ENCODE results near the gene OSER1.

OSER1 gene

DNA sequence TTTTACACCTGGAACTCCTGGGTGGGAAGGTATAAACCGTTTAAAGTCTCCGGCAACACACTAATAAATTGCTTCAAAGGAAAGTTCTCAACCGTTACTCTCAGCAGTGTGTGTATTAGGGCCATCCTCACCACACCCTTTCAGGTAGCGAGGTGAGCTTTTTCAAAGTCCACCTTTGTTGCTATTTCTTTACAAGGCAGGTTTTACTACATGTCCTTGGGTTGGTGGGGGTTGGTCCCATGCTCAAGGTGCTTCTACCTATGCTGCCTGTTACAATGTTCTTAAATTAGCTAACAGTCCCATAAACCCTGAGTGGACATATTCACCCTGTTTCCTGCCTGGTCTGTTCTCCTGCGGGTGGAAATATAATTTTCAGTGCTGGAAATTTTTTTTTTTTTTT is 13.2 kb upstream of the OSER1 start:
- DNase-seq (no peak), ATAC-seq (ENCODE audit: insufficient read depth, low read depth) (no peak)
- TF ChIP-seq, protein P1, sequence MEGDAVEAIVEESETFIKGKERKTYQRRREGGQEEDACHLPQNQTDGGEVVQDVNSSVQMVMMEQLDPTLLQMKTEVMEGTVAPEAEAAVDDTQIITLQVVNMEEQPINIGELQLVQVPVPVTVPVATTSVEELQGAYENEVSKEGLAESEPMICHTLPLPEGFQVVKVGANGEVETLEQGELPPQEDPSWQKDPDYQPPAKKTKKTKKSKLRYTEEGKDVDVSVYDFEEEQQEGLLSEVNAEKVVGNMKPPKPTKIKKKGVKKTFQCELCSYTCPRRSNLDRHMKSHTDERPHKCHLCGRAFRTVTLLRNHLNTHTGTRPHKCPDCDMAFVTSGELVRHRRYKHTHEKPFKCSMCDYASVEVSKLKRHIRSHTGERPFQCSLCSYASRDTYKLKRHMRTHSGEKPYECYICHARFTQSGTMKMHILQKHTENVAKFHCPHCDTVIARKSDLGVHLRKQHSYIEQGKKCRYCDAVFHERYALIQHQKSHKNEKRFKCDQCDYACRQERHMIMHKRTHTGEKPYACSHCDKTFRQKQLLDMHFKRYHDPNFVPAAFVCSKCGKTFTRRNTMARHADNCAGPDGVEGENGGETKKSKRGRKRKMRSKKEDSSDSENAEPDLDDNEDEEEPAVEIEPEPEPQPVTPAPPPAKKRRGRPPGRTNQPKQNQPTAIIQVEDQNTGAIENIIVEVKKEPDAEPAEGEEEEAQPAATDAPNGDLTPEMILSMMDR (IDR thresholded peaks at IDR 0.05; ENCODE audit: borderline replicate concordance, extremely low read depth, low read length, poor library complexity, severe bottlenecking), result no peak
- TF ChIP-seq EZH2 (IDR thresholded peaks at IDR 0.05; ENCODE audit: borderline replicate concordance, low read depth, low read length, severe bottlenecking), result no peak
- Histone ChIP-seq H3K27ac (ENCODE audit: low read length) (no peak overlapping the region), H3K79me2 (ENCODE audit: insufficient read depth, low read length) (no peaks in the 10 kb centered on the region), H3K9me3 (ENCODE audit: insufficient read depth, low read length, severe bottlenecking) (no peaks in the 10 kb centered on the region), H3K9ac (ENCODE audit: low read depth, low read length) (no peak overlapping the region), H2AFZ (ENCODE audit: low read depth, low read length) (no peak overlapping the region), H3K4me1 (ENCODE audit: insufficient read depth, low read length) (peaks cover 17% of the 10 kb centered on the region), H3K4me3 (ENCODE audit: low read depth in 1 of 2, low read length in 2 of 2) (no peak overlapping the region), H4K20me1 (ENCODE audit: insufficient read depth, low read length) (no peaks in the 10 kb centered on the region), H3K27me3 (ENCODE audit: insufficient read depth, low read length, poor library complexity) (no peaks in the 10 kb centered on the region), H3K36me3 (ENCODE audit: insufficient read depth, low read length) (no peaks in the 10 kb centered on the region), H3K4me2 (ENCODE audit: insufficient read depth, low read length) (no peak overlapping the region)

DNA sequence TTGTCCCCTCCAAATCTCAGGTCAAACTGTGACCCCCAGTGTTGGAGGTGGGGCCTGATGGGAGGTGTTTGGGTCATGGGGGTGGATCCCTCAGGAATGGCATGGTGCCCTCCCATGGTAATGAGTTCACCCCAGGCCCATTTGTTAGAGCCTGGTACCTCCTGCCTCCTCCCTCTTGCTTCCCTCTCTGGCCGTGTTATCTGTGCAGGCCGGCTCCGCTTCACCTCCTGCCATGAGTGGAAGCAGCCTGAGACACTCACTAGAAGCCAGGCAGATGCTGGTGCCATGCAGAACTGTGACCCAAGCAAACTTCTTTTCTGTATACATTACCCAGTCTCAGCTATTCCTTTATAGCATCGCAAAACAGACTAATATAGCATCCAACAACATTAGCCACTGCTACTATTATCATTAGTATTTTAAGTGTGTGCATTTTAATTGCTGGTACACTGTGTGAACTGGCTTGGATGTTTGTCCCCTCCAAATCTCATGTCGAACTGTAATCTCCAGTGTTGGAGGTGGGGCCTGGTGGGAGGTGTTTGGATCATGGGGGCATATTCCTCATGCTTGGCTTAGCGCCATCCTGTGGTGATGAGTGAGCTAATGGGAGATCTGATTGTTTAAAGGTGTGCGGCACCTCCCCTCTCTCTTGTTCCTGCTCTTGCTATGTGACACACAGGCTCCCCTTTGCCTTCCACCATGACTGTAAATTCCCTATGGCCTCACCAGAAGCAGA is 12.2 kb upstream of the OSER1 start:
- no peaks in the 10 kb centered on the region for H3K9me3 ChIP-seq (ENCODE audit: insufficient read depth, low read length, severe bottlenecking)
- DNase-seq, result no peak
- H3K9ac ChIP-seq (ENCODE audit: low read depth, low read length), result no peak overlapping the region
- H3K79me2 ChIP-seq (ENCODE audit: insufficient read depth, low read length), result no peaks in the 10 kb centered on the region
- no peak overlapping the region for H3K4me2 ChIP-seq (ENCODE audit: insufficient read depth, low read length)
- no peaks in the 10 kb centered on the region for H3K36me3 ChIP-seq (ENCODE audit: insufficient read depth, low read length)
- no peaks in the 10 kb centered on the region for H3K27me3 ChIP-seq (ENCODE audit: insufficient read depth, low read length, poor library complexity)
- TF ChIP-seq EZH2 (IDR thresholded peaks at IDR 0.05; ENCODE audit: borderline replicate concordance, low read depth, low read length, severe bottlenecking), result no peak
- TF ChIP-seq, protein P1 (IDR thresholded peaks at IDR 0.05; ENCODE audit: borderline replicate concordance, extremely low read depth, low read length, poor library complexity, severe bottlenecking), result peak; percentile 19
- H3K27ac ChIP-seq (ENCODE audit: low read length), result no peak overlapping the region
- no peaks in the 10 kb centered on the region for H4K20me1 ChIP-seq (ENCODE audit: insufficient read depth, low read length)
- H3K4me3 ChIP-seq (ENCODE audit: low read depth in 1 of 2, low read length in 2 of 2), result no peak overlapping the region
- no peak for ATAC-seq (ENCODE audit: insufficient read depth, low read depth)
- no peak overlapping the region for H2AFZ ChIP-seq (ENCODE audit: low read depth, low read length)
- peaks cover 26% of the 10 kb centered on the region for H3K4me1 ChIP-seq (ENCODE audit: insufficient read depth, low read length)

DNA sequence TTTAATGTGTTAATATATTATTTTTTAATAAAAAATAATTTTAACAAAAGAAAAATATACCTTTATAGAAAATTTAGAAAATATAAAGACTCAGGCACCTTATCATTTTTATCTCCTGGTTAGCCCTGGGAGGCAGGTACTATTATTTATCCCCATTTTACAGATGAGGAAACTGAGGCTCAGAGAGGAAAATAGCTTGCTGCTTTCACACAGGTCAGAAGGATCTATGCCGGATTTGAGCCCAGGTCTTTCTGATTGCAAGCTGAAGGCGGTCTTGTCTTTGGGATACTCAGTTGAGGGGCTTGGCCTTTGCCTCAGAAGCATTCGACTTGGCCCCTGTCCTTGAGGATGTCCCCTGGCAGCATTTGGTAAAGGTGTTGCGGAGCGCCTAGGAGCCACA is 11.5 kb upstream of the OSER1 start:
- H3K4me2 ChIP-seq (ENCODE audit: insufficient read depth, low read length), result no peak overlapping the region
- H3K9ac ChIP-seq (ENCODE audit: low read depth, low read length), result no peak overlapping the region
- ATAC-seq (ENCODE audit: insufficient read depth, low read depth) (no peak), DNase-seq (no peak)
- TF ChIP-seq, protein P1 (IDR thresholded peaks at IDR 0.05; ENCODE audit: borderline replicate concordance, extremely low read depth, low read length, poor library complexity, severe bottlenecking), result no peak
- TF ChIP-seq EZH2 (IDR thresholded peaks at IDR 0.05; ENCODE audit: borderline replicate concordance, low read depth, low read length, severe bottlenecking), result no peak
- no peak overlapping the region for H3K4me3 ChIP-seq (ENCODE audit: low read depth in 1 of 2, low read length in 2 of 2)
- no peaks in the 10 kb centered on the region for H3K27me3 ChIP-seq (ENCODE audit: insufficient read depth, low read length, poor library complexity)
- no peak overlapping the region for H3K27ac ChIP-seq (ENCODE audit: low read length)
- no peak overlapping the region for H2AFZ ChIP-seq (ENCODE audit: low read depth, low read length)
- peaks cover 34% of the 10 kb centered on the region for H3K4me1 ChIP-seq (ENCODE audit: insufficient read depth, low read length)
- no peaks in the 10 kb centered on the region for H3K9me3 ChIP-seq (ENCODE audit: insufficient read depth, low read length, severe bottlenecking)
- no peaks in the 10 kb centered on the region for H4K20me1 ChIP-seq (ENCODE audit: insufficient read depth, low read length)
- no peaks in the 10 kb centered on the region for H3K36me3 ChIP-seq (ENCODE audit: insufficient read depth, low read length)
- H3K79me2 ChIP-seq (ENCODE audit: insufficient read depth, low read length), result no peaks in the 10 kb centered on the region
